ENCODE results near the gene FJX1.

DNA sequence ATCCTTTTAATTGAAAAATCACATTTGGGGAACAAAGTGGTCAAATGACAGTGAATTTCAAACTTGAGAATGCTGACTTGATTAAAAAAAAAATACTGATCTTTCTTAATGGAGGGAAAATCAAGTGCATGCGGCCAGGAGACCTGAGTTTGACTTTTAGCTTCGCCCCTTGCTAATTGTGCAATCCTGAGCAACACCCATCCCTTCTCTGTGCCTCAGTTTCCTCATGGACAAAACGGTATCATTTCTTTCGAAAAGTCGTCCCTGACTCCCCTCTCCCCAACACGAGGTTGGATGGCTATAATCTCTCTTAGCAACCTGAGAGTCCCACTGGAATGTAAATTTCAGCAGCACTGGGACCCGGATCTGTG is 959 bp upstream of the FJX1 start:
- TF ChIP-seq, protein P1, sequence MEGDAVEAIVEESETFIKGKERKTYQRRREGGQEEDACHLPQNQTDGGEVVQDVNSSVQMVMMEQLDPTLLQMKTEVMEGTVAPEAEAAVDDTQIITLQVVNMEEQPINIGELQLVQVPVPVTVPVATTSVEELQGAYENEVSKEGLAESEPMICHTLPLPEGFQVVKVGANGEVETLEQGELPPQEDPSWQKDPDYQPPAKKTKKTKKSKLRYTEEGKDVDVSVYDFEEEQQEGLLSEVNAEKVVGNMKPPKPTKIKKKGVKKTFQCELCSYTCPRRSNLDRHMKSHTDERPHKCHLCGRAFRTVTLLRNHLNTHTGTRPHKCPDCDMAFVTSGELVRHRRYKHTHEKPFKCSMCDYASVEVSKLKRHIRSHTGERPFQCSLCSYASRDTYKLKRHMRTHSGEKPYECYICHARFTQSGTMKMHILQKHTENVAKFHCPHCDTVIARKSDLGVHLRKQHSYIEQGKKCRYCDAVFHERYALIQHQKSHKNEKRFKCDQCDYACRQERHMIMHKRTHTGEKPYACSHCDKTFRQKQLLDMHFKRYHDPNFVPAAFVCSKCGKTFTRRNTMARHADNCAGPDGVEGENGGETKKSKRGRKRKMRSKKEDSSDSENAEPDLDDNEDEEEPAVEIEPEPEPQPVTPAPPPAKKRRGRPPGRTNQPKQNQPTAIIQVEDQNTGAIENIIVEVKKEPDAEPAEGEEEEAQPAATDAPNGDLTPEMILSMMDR (IDR thresholded peaks at IDR 0.05): no peak
- TF ChIP-seq POLR2A (IDR thresholded peaks at IDR 0.05): no peak

Measured in Peyer's patch (tissue), 4 donors.